GM12875 (cell line): ENCODE results near the gene KDM3B.

Experiments used
- H3K4me3 ChIP-seq: one replicate; pipeline ENCODE4 v1.5.1; 2011; ENCODE audit warnings: low read depth, low read length, control low read depth
- CTCF ChIP-seq: IDR thresholded peaks from 2 replicates; pipeline ENCODE4 v1.5.1; 2011; ENCODE audit warnings: low read depth, mild to moderate bottlenecking, control low read depth, inconsistent platforms, low read length, moderate library complexity, borderline replicate concordance; ENCODE audit not compliant: insufficient read depth

Gene KDM3B

DNA sequence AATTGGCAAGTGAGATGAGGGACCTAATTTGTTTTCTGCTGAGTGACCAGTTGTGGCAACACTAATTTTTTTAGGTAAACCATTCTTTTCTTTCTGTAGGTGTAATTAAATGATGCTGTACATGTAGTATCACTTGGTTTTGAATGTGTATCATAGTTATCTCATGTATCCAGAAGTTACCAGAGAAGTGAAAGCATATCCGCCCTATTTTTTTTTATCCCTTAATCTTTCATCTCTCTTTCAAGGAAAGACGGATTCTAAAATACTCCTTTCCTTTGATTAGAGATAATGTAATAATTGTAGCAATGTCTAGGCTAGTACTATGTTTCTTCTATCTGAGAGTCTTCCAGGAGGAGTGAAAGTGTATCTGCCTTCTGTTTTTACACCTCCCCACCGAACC is 7.1 kb downstream of the KDM3B start:
- no peak for TF ChIP-seq CTCF
- no peak overlapping the region for H3K4me3 ChIP-seq

GRCh38 chr5:138360941-138361452 is 8.5 kb downstream of the KDM3B start:
- TF ChIP-seq CTCF = no peak
- H3K4me3 ChIP-seq = no peak overlapping the region

GRCh38 chr5:138364576-138364975 is 12.1 kb downstream of the KDM3B start:
- no peak overlapping the region for H3K4me3 ChIP-seq
- no peak for TF ChIP-seq CTCF

DNA sequence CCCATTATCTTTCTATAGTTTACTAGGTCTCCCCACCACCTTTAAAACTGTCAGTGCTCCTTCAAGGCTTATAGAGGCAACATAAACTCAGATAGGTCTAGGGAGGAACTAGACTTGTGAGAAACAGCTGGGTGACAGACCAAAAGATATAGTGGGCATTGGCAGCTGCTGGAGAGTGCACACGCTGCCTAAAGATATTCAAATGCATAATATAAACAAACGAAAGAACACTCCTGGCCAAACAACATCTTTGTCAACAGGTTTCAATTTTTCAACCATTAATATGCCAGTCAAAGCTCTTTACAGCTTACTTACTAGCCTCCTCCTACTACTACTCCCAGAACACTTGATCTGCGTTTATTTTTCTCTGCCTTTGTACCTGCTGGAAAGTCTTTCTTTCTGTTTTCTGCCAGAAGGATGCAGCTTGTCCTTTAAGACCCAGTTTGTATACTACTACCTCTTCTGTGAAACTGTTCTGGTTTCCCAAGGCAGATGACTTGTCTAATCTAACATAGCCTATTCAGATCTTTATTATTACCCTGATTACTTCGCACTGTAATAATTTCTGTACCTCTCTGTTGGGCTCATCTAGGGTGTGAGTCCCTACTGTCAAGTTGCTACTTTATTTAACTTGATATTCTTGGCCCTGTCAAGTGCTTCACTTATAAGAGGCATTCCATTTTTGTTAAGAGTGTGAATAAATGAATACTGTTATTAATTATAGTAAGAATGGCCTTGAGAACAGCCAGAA is 14.3 kb downstream of the KDM3B start:
- no peak overlapping the region for H3K4me3 ChIP-seq

DNA sequence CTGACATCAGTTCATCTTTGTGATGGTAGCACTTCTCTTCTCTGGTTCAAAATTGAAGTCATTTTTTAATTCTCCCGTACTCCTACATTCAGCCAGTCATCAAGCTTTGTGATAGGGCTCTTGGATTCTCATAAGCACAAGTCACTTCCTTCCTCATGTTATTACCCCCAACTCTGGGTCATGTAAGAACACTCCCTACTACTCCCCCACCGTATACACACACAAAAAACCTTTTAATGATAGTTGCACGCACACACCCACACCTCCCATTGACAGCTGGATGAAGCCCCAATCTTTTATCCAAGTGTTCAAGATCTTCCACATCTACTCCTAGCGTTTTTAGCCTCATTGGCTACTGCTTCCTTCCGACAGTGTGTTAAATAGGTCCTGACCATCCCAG is 16.8 kb downstream of the KDM3B start:
- no peak overlapping the region for H3K4me3 ChIP-seq
- TF ChIP-seq CTCF = no peak

More for the DNA sequence above, 14.3 kb downstream of the KDM3B start:
- no peak for TF ChIP-seq CTCF

GRCh38 chr5:138369706-138370105 is 17.2 kb downstream of the KDM3B start:
- no peak for TF ChIP-seq CTCF
- H3K4me3 ChIP-seq = no peak overlapping the region

- no peak for TF ChIP-seq CTCF
- H3K4me3 ChIP-seq = no peak overlapping the region
These were observed 18.1 kb downstream of the KDM3B start for GRCh38 chr5:138370537-138370936.
